Nephron (organoid): ENCODE results near the gene FAAP24.

ENCODE experiments used
- H3K27ac Mint-ChIP-seq, 3 experiments: 2 replicates each; pipeline ENCODE4 v1.8.0; 2020; ENCODE audit warnings: mixed read lengths in 3 of 3, mild to moderate bottlenecking in 2 of 3, moderate library complexity in 1 of 3
- H3K27me3 Mint-ChIP-seq: 2 replicates; pipeline ENCODE4 v1.8.0; 2021; ENCODE audit warnings: low read depth, mild to moderate bottlenecking, moderate library complexity, mixed read lengths
- H3K36me3 Mint-ChIP-seq: 2 replicates; pipeline ENCODE4 v1.8.0; 2020; ENCODE audit warnings: low read depth, mixed read lengths
- H3K4me1 Mint-ChIP-seq: 2 replicates; pipeline ENCODE4 v1.8.0; 2020; ENCODE audit warnings: mixed read lengths
- H3K4me3 Mint-ChIP-seq, 3 experiments: 2 replicates each; pipeline ENCODE4 v1.8.0; 2020; ENCODE audit warnings: mild to moderate bottlenecking in 3 of 3, mixed read lengths in 3 of 3, moderate library complexity in 2 of 3
- H3K9me3 Mint-ChIP-seq: 2 replicates; pipeline ENCODE4 v1.8.0; 2020; ENCODE audit warnings: mixed read lengths
- CTCF ChIP-seq, 3 experiments: fragments of 200-600 bp; sonication (generic); IDR thresholded peaks; one replicate each; pipeline ENCODE4 v1.5.0; 2021; ENCODE audit warnings: antibody characterized with exemption in 3 of 3; ENCODE audit not compliant: unreplicated experiment in 3 of 3

FAAP24 gene, protein sequence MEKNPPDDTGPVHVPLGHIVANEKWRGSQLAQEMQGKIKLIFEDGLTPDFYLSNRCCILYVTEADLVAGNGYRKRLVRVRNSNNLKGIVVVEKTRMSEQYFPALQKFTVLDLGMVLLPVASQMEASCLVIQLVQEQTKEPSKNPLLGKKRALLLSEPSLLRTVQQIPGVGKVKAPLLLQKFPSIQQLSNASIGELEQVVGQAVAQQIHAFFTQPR

DNA sequence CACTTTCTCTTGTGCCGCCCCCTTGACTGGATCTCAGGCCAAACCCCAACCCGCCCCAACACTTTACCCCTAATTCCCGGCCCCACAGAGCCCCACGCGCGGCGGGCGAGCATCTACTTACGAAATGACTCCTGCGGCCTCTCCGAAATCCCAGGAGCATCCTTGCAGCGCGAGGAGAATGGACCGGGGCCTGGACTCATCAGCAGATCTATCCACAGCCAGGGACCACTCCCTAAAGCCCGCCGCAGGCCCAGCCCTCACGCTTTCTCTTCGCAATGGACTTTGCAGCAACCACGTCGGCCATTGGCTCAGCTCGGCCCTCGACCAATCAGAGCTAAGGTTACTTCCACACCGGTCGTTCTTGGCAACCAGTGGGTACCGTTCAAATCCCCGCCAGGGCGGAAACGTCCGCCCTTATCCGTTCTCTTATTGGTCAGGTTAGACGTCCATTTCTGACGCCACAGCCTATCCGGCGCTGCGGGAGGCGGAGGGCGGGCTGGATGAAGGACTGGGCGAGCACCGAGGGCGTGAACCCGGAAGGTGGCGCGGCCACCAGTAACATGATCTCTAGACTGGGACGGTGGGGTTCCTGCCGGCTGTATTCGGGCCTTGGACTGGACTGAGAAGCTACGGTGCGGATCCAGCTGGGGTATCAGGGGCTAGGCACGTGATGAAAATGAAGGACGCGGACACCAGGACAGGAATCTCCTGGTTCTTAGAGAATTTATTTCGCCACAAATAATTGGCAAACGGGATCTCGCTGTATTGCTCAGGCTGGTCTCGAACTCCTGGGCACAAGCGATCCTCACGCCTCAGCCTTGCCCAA, at the start of gene FAAP24, which contains the start of gene CEP89:
FAAP24 (plus strand) TSS at position 528 of the 826 bp plus-strand sequence. CDS start 955 bp downstream, outside the sequence.
CEP89 (minus strand) TSS at position 244 of the 826 bp plus-strand sequence; CDS start at position 160, 84 bp downstream.
- Mint-ChIP-seq H3K27me3 (no peaks in the 10 kb centered on the region), H3K27ac (peak within 1 kb of the TSS; percentile 59 to 93 (median 87)), H3K9me3 (no peaks in the 10 kb centered on the region), H3K4me1 (peaks cover 11% of the 10 kb centered on the region), H3K4me3 (peak within 1 kb of the TSS; percentile 99 to 100 (median 99)), H3K36me3 (peaks cover 25% of the 10 kb centered on the region)
- no peak for TF ChIP-seq CTCF (IDR thresholded peaks at IDR 0.05; ENCODE audit: unreplicated experiment in 3 of 3)

DNA sequence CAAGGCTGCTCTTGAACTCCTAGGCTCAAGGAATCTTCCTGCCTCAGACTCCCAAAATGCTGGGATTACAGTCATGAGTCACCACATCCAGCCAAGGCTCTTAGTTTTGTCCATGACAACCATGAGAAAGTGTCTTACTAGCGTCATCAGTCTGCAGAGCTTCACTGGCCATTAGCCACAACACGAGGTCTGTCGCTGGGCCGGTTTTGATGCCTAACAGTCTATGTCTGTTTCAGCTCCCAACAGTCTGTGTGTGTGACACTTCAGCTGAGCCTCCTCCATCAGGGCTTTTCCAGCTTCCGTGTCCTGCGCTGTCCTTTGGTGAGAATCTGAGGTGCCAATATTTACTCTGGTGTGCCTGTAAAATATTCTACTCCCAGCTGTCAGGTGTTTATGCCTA, 47.8 kb upstream of the FAAP24 start:
- H3K27ac Mint-ChIP-seq = no peak overlapping the region
- H3K4me3 Mint-ChIP-seq = no peak overlapping the region

GRCh38 chr19:32928806-32929205, 43.2 kb upstream of the FAAP24 start:
- Mint-ChIP-seq H3K27me3 (no peaks in the 10 kb centered on the region), H3K36me3 (peaks cover 79% of the 10 kb centered on the region), H3K4me3 (no peak overlapping the region), H3K9me3 (peaks cover 14% of the 10 kb centered on the region), H3K27ac (no peak overlapping the region), H3K4me1 (no peaks in the 10 kb centered on the region)
- no peak for TF ChIP-seq CTCF (IDR thresholded peaks at IDR 0.05; ENCODE audit: unreplicated experiment in 3 of 3)

More for the DNA sequence above, 47.8 kb upstream of the FAAP24 start:
- peaks cover 64% of the 10 kb centered on the region for H3K36me3 Mint-ChIP-seq
- H3K9me3 Mint-ChIP-seq = peaks cover 10% of the 10 kb centered on the region
- H3K4me1 Mint-ChIP-seq = no peaks in the 10 kb centered on the region
- no peak for TF ChIP-seq CTCF (IDR thresholded peaks at IDR 0.05; ENCODE audit: unreplicated experiment in 3 of 3)
- no peaks in the 10 kb centered on the region for H3K27me3 Mint-ChIP-seq

DNA sequence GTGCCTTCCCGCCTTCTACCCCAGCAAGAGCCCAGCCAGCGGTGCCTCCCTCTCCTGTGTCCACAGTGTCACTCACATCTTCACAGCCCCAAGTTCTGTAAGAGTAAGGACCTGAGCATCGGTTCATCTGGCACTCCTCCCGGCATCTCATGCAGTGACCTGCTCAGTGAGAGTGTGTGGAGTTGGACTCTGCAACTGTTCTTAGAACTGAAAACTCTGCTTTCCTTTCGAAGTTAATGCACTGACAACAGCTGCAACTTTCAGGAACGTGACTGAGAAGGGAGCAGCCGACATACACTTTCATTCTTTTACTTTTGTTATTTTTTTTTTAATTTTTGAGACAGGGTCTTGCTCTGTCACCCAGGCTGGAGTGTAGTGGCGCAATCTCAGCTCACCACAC, 41.5 kb upstream of the FAAP24 start:
- Mint-ChIP-seq H3K4me1 (no peaks in the 10 kb centered on the region), H3K36me3 (peaks cover 78% of the 10 kb centered on the region), H3K27me3 (no peaks in the 10 kb centered on the region), H3K9me3 (peaks cover 14% of the 10 kb centered on the region), H3K27ac (no peak overlapping the region), H3K4me3 (no peak overlapping the region)
- no peak for TF ChIP-seq CTCF (IDR thresholded peaks at IDR 0.05; ENCODE audit: unreplicated experiment in 3 of 3)

DNA sequence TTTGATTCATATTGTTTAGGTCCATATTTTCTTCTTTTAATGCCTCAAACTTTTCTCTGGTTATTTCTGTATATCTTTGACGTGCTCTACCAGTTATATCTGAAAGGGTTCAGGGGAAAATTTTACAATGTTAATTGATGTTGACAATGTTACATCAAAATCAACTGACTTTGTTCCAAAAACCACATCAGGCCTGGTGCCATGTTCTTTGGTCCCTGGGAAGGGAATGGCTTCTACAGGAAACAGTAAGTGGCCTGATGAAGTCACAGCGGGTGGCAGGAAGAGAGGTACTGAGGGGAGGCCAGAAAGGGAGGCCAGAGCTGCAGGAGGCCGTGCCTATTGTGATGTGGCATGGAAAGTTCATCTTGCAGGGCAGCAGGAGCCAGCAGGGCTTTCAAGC, 38.5 kb upstream of the FAAP24 start:
- no peak for TF ChIP-seq CTCF (IDR thresholded peaks at IDR 0.05; ENCODE audit: unreplicated experiment in 3 of 3)
- Mint-ChIP-seq H3K4me3 (no peak overlapping the region), H3K9me3 (peaks cover 9% of the 10 kb centered on the region), H3K27ac (no peak overlapping the region), H3K4me1 (no peaks in the 10 kb centered on the region), H3K27me3 (no peaks in the 10 kb centered on the region), H3K36me3 (peaks cover 70% of the 10 kb centered on the region)
